Esophagus (tissue), 2 donors: ENCODE measurements around the gene NUDT14. TPM values are rescaled to one million over a fixed set of nuclear protein-coding genes. Genes with fewer than 3 reads are reported as not detected.

Source experiments
- H3K27ac ChIP-seq, 2 donors: one replicate each; pipeline ENCODE4 v1.5.1; 2013; ENCODE audit warnings: low read depth in 2 of 2, mild to moderate bottlenecking in 2 of 2, inconsistent platforms in 1 of 2, low read length in 1 of 2, moderate library complexity in 1 of 2
- H3K27me3 ChIP-seq, 2 donors: one replicate each; pipeline ENCODE4 v1.6.1; 2013; ENCODE audit warnings: low read length in 2 of 2, control low read depth in 1 of 2, mild to moderate bottlenecking in 1 of 2; ENCODE audit not compliant: insufficient read depth in 2 of 2, control insufficient read depth in 1 of 2
- H3K36me3 ChIP-seq, 2 donors: one replicate each; pipeline ENCODE4 v1.6.1; 2013; ENCODE audit warnings: low read length in 1 of 2; ENCODE audit not compliant: control insufficient read depth in 2 of 2, insufficient read depth in 2 of 2
- H3K4me1 ChIP-seq, 2 donors: one replicate each; pipeline ENCODE4 v1.6.1; 2013; ENCODE audit warnings: low read length in 1 of 2; ENCODE audit not compliant: control insufficient read depth in 2 of 2, insufficient read depth in 2 of 2
- H3K4me3 ChIP-seq, 2 donors: one replicate each; pipeline ENCODE4 v1.5.1; 2013; ENCODE audit warnings: low read length in 2 of 2, mild to moderate bottlenecking in 2 of 2, low read depth in 1 of 2, moderate library complexity in 1 of 2
- H3K9me3 ChIP-seq, 2 donors: one replicate each; pipeline ENCODE4 v1.6.1; 2013; ENCODE audit warnings: mild to moderate bottlenecking in 2 of 2, low read depth in 1 of 2, low read length in 1 of 2, moderate library complexity in 1 of 2; ENCODE audit not compliant: control insufficient read depth in 2 of 2, insufficient read depth in 1 of 2
- WGBS, 2 donors: extraction: QIAGEN DNeasy Blood & Tissue Kit; methylation state at CpG; one replicate each; pipeline ENCODE4 v1.1.7; 2013; 5-methylcytosine and 5-hydroxymethylcytosine counted together
- polyA plus RNA-seq, 2 donors: library from polyadenylated mRNA; stranded (reverse); fragments of 200-250 nt; gene quantifications; one replicate each; pipeline ENCODE4 v1.2.3, GENCODE V29; 2013
- donor health status: healthy with polysubstance abuse.
- donor health status: Bipolar disorder and iron deficiency.

Gene NUDT14
- polyA plus RNA-seq = 10 to 100 TPM; 16.1 to 25.5 TPM

- H3K27me3 ChIP-seq = no peaks in the 10 kb centered on the region
- peak within 1 kb of the TSS; percentile 49 to 51 for H3K4me3 ChIP-seq
- H3K36me3 ChIP-seq = no peaks in the 10 kb centered on the region
- 1 to 2% methylated on average over 74 to 105 of the region's 106 CpGs for WGBS, 2 donors
- H3K27ac ChIP-seq = peak within 1 kb of the TSS; percentile 15 to 37
- H3K9me3 ChIP-seq = no peaks in the 10 kb centered on the region
- H3K4me1 ChIP-seq = peaks cover 5 to 20% of the 10 kb centered on the region in 2 donors
Observed at GRCh38 chr14:105180592-105181548, at the start of gene NUDT14. NUDT14 (minus strand) TSS chr14:105181312; CDS start chr14:105181209, 103 bp downstream.

GRCh38 chr14:105229099-105229655 lies 48.1 kb upstream of the NUDT14 start:
- 90 to 92% methylated on average over 18 of the region's 18 CpGs for WGBS, 2 donors

GRCh38 chr14:105228562-105228961 lies 47.5 kb upstream of the NUDT14 start:
- H3K4me3 ChIP-seq = no peak overlapping the region
- no peaks in the 10 kb centered on the region for H3K9me3 ChIP-seq
- no peaks in the 10 kb centered on the region for H3K27me3 ChIP-seq
- peaks cover 5 to 13% of the 10 kb centered on the region in 2 donors for H3K36me3 ChIP-seq
- H3K4me1 ChIP-seq = peaks cover 3 to 4% of the 10 kb centered on the region in 2 donors
- H3K27ac ChIP-seq = no peak overlapping the region
- 80 to 83% methylated on average over 16 to 17 of the region's 17 CpGs for WGBS, 2 donors

More at GRCh38 chr14:105229099-105229655, 48.1 kb upstream of the NUDT14 start:
- Histone ChIP-seq H3K4me3 (no peak overlapping the region), H3K9me3 (no peaks in the 10 kb centered on the region), H3K36me3 (peaks cover 5 to 13% of the 10 kb centered on the region in 2 donors), H3K27ac (no peak overlapping the region), H3K4me1 (peaks cover 3 to 4% of the 10 kb centered on the region in 2 donors), H3K27me3 (no peaks in the 10 kb centered on the region)

GRCh38 chr14:105227346-105227745 lies 46.2 kb upstream of the NUDT14 start:
- peaks cover 3 to 4% of the 10 kb centered on the region in 2 donors for H3K4me1 ChIP-seq
- no peak overlapping the region for H3K27ac ChIP-seq
- H3K36me3 ChIP-seq = peaks cover 5 to 13% of the 10 kb centered on the region in 2 donors
- H3K4me3 ChIP-seq = no peak overlapping the region
- no peaks in the 10 kb centered on the region for H3K27me3 ChIP-seq
- no peaks in the 10 kb centered on the region for H3K9me3 ChIP-seq
- WGBS, 2 donors = 96 to 97% methylated on average over 14 of the region's 14 CpGs

- peaks cover 5 to 18% of the 10 kb centered on the region in 2 donors for H3K36me3 ChIP-seq
- H3K27ac ChIP-seq = no peak overlapping the region
- H3K4me3 ChIP-seq = no peak overlapping the region
- 96 to 97% methylated on average over 10 of the region's 10 CpGs for WGBS, 2 donors
- H3K4me1 ChIP-seq = peaks cover 3 to 4% of the 10 kb centered on the region in 2 donors
- no peaks in the 10 kb centered on the region for H3K27me3 ChIP-seq
- H3K9me3 ChIP-seq = no peaks in the 10 kb centered on the region
Observed at GRCh38 chr14:105226198-105226597, 45.1 kb upstream of the NUDT14 start.

- Histone ChIP-seq H3K36me3 (peaks cover 5 to 30% of the 10 kb centered on the region in 2 donors), H3K27me3 (no peaks in the 10 kb centered on the region), H3K4me1 (peaks cover 3 to 4% of the 10 kb centered on the region in 2 donors), H3K9me3 (no peaks in the 10 kb centered on the region), H3K4me3 (no peak overlapping the region), H3K27ac (peak overlapping the region in 1 of 2 donors; percentile 53)
- 70 to 74% methylated on average over 11 of the region's 11 CpGs for WGBS, 2 donors
Observed at GRCh38 chr14:105224845-105225570, 43.9 kb upstream of the NUDT14 start.

- Histone ChIP-seq H3K9me3 (no peaks in the 10 kb centered on the region), H3K27me3 (no peaks in the 10 kb centered on the region), H3K27ac (no peak overlapping the region), H3K4me3 (no peak overlapping the region), H3K36me3 (peaks cover 5 to 40% of the 10 kb centered on the region in 2 donors), H3K4me1 (peaks cover 3 to 4% of the 10 kb centered on the region in 2 donors)
- WGBS, 2 donors = 85 to 91% methylated on average over 15 of the region's 15 CpGs
Observed at GRCh38 chr14:105223770-105224544, 42.8 kb upstream of the NUDT14 start.

- Histone ChIP-seq H3K4me1 (peaks cover 3 to 4% of the 10 kb centered on the region in 2 donors), H3K36me3 (peaks cover 5 to 44% of the 10 kb centered on the region in 2 donors), H3K27ac (peak overlapping the region in 1 of 2 donors; percentile 78)
Observed at GRCh38 chr14:105223260-105223659, 42.1 kb upstream of the NUDT14 start.

More at GRCh38 chr14:105223260-105223659, 42.1 kb upstream of the NUDT14 start:
- H3K4me3 ChIP-seq = no peak overlapping the region
- WGBS, 2 donors = 70 to 78% methylated on average over 16 of the region's 16 CpGs
- H3K9me3 ChIP-seq = no peaks in the 10 kb centered on the region
- no peaks in the 10 kb centered on the region for H3K27me3 ChIP-seq
